Erythroblast (primary cell): ENCODE data around the gene TENM4.

Experiments used
- GATA1 ChIP-seq: IDR thresholded peaks from 2 replicates; pipeline ENCODE4 v1.6.1; 2011; ENCODE audit warnings: low read depth, mild to moderate bottlenecking, control low read depth, low read length, moderate library complexity
- POLR2A ChIP-seq: IDR thresholded peaks from 2 replicates; pipeline ENCODE4 v1.6.1; 2011; ENCODE audit warnings: mild to moderate bottlenecking, low read length

DNA sequence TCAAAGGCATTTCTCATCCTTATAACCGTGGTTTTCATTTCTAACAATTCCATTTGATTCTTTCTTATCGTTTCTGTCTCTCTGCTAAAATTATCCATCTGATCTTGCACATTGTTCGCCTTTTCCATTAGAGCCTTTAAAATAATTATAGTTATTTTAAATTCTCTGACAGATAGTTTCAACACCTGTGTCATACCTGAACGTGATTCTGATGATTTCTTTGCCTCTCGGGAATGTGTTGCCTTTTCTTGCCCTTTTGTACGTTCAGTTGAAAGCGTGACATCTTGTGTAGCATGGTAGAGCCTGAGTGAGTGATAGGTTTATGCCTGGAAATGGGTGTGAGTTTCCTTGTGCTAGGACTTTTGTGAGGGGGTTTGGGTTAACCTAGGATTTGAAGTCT is 744.7 kb downstream of the TENM4 start:
- TF ChIP-seq POLR2A (no peak), GATA1 (no peak)
